ENCODE measurements around the gene CUL4B. TPM values are rescaled to one million over a fixed set of nuclear protein-coding genes. Genes with fewer than 3 reads are reported as not detected.
"Not testable (repeated sequence)": the region's sequence is repeated elsewhere in the genome, so short reads cannot be mapped to it uniquely, and the experiment has no call there.

The CUL4B gene
- total RNA-seq, 4 donors from 2014 or later: 24.7 to 44.9 (median 33.6) TPM

DNA sequence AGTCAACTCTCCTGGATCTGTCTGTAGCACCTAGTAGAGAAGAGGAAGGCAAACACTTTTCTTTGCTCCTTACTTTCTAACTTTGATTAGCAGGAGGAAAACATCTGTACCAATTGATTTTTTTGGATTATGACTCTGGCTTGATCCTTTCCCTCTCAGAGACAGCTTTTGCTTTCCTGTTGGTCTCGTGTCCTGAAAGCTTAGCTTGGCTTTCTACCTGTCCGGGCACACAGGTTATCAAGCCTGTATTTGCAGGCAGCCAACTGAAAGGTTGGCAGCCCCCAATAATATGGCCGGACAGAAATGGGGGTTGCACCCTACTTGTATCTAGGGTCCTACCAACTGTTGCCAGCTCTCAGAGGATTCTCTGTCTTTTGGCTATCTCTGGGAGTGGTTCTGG is 48.5 kb downstream of the CUL4B start:
- Histone ChIP-seq H3K36me3 (no peaks in the 10 kb centered on the region), H3K9me3 (no peaks in the 10 kb centered on the region), H3K4me3 (no peak overlapping the region), H3K4me1 (no peaks in the 10 kb centered on the region), H3K27ac (no peak overlapping the region), H3K27me3 (no peaks in the 10 kb centered on the region)
- intact Hi-C loops (cut with DNase I): no loop called here
- DNase-seq: no peak
- no peak for TF ChIP-seq POLR2A (IDR thresholded peaks at IDR 0.05)
- TF ChIP-seq, protein P1, sequence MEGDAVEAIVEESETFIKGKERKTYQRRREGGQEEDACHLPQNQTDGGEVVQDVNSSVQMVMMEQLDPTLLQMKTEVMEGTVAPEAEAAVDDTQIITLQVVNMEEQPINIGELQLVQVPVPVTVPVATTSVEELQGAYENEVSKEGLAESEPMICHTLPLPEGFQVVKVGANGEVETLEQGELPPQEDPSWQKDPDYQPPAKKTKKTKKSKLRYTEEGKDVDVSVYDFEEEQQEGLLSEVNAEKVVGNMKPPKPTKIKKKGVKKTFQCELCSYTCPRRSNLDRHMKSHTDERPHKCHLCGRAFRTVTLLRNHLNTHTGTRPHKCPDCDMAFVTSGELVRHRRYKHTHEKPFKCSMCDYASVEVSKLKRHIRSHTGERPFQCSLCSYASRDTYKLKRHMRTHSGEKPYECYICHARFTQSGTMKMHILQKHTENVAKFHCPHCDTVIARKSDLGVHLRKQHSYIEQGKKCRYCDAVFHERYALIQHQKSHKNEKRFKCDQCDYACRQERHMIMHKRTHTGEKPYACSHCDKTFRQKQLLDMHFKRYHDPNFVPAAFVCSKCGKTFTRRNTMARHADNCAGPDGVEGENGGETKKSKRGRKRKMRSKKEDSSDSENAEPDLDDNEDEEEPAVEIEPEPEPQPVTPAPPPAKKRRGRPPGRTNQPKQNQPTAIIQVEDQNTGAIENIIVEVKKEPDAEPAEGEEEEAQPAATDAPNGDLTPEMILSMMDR (IDR thresholded peaks at IDR 0.05): no peak
- 82 to 83% methylated on average over 2 to 3 of the region's 3 CpGs for WGBS, 2 donors

DNA sequence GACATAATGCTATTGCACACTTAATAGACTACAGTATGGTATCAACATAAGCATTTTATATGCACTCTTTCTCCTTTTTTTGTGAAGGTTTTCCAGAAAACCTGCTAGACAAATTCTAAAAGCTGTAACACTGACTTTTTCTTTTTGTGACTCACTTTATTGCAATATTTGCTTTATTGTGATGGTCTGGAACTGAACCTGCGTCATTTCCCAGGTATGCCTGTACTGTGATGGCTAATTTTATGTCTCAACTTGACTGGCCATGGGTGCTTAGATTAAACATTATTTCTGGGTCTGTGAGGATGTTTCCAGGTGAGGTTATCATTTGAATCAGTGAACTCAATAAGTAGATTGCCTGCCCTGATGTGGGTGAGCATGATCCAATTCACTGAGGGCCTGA is 56.2 kb downstream of the CUL4B start:
- H3K27ac ChIP-seq: no peak overlapping the region
- no peaks in the 10 kb centered on the region for H3K36me3 ChIP-seq
- 60 to 65% methylated on average over 1 of the region's 1 CpG for WGBS, 2 donors
- DNase-seq: no peak
- TF ChIP-seq, protein P1 (IDR thresholded peaks at IDR 0.05): no peak
- no peak for TF ChIP-seq POLR2A (IDR thresholded peaks at IDR 0.05)
- intact Hi-C loops (cut with DNase I): loop anchor here (10.0 kb wide), 1 partner anchor 270 kb away; no protein-coding TSS in a partner anchor
- H3K27me3 ChIP-seq: no peaks in the 10 kb centered on the region
- H3K4me3 ChIP-seq: no peak overlapping the region
- H3K9me3 ChIP-seq: no peaks in the 10 kb centered on the region
- H3K4me1 ChIP-seq: no peaks in the 10 kb centered on the region

DNA sequence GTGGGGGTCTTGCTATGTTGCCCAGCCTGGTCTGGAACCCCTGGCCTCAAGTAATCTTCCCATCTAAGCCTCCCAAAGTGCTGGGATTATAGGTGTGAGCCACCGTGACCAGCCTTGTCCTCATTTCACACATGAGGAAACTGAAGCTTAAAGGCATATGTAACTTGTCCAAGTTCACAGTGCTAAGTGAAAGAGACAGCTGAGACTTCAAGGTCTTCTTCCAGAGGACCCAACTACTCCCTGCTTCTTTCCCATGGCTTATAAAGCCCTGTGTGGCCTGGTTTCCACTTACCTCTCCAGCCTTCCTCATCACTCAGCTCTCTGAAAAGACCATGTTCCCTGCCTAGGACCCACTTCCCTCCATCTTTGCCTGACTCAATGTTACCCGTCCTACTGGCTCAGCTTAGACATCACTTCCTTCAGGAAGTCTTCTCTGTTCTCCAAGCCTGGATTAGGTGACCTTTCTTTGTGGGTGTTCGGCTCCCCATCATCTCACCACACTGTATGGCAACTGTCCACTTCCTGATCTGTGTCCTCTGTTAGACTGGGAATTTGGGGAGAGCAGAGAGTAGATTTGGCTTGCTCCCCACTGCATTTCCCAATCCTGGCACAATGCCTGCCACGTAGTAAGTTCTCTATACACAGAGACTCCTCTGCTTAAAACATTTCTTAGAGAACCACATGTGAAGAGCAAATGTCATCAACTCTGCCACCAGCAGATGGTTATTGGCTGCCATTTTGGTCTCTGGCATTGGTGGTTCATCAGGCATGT is 61.3 kb downstream of the CUL4B start:
- DNase-seq: no peak
- H3K4me3 ChIP-seq: no peak overlapping the region
- TF ChIP-seq, protein P1 (IDR thresholded peaks at IDR 0.05): no peak
- no peak for TF ChIP-seq POLR2A (IDR thresholded peaks at IDR 0.05)
- H3K36me3 ChIP-seq: no peaks in the 10 kb centered on the region
- H3K27me3 ChIP-seq: no peaks in the 10 kb centered on the region
- H3K27ac ChIP-seq: no peak overlapping the region
- 34 to 48% methylated on average over 3 to 4 of the region's 4 CpGs for WGBS, 2 donors
- intact Hi-C loops (cut with DNase I): loop anchor here (10.0 kb wide), 1 partner anchor 275 kb away; no protein-coding TSS in a partner anchor
- no peaks in the 10 kb centered on the region for H3K9me3 ChIP-seq
- no peaks in the 10 kb centered on the region for H3K4me1 ChIP-seq

DNA sequence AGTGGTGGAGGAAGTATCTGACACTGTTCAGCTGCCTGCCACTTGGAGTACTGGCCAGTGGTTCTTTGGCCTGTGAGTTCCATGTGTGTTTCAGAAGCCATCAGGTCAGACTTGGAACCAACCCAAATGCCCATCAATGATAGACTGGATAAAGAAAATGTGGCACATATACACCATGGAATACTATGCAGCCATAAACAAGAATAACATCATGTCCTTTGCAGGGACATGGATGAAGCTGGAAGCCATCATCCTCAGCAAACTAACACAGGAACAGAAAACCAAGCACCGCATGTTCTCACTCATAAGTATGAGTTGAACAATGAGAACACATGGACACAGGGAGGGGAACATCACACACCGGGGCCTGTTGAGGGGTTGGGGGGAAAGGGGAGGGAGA is 70.6 kb downstream of the CUL4B start:
- H3K27me3 ChIP-seq; intact Hi-C loops (cut with DNase I); H3K4me3 ChIP-seq; DNase-seq; H3K27ac ChIP-seq; H3K9me3 ChIP-seq; H3K36me3 ChIP-seq: not testable (repeated sequence)
- peaks cover 0 to 17% (median 0%) of the 10 kb centered on the region in 3 donors for H3K4me1 ChIP-seq
- 100% methylated on average over 2 of the region's 2 CpGs; no CpG with 5 or more reads in 1 of the 2 donors for WGBS, 2 donors

DNA sequence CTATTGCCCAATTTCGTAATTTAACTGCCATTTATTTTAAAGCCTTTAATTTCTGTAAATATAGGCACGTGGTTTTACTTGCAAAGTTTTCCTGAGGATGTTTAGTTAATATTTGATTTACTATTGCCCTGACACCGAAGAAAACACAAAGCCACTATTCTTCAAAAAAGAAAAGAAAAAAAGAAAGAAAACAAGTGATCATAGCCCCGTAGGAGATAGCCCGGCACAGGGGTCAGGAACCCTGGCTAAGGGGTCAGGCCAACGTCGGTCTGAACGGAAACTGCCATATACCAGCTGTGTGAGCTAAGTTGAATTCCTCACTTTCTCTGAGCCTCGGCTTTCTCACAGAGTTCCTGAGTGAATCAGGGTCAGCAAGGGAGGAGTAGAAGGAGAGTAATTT is 74.0 kb downstream of the CUL4B start:
- H3K27ac ChIP-seq: no peak overlapping the region
- intact Hi-C loops (cut with DNase I): no loop called here
- peaks cover 0 to 19% (median 0%) of the 10 kb centered on the region in 3 donors for H3K4me1 ChIP-seq
- 62 to 73% methylated on average over 9 of the region's 9 CpGs for WGBS, 2 donors
- no peaks in the 10 kb centered on the region for H3K9me3 ChIP-seq
- H3K36me3 ChIP-seq: no peaks in the 10 kb centered on the region
- no peak for DNase-seq
- TF ChIP-seq, protein P1 (IDR thresholded peaks at IDR 0.05): no peak
- TF ChIP-seq POLR2A (IDR thresholded peaks at IDR 0.05): no peak
- H3K4me3 ChIP-seq: no peak overlapping the region
- no peaks in the 10 kb centered on the region for H3K27me3 ChIP-seq
